GM23338 (cell line): ENCODE measurements around the gene TMEM106A. TPM values are rescaled to one million over a fixed set of nuclear protein-coding genes. Genes with fewer than 3 reads are reported as not detected.
A peak's percentile ranks its signal among the peaks of the same experiment; 100 is the strongest.

Source experiments
- ATAC-seq: fragments of 200-7000 bp; cut with Tn5 transposase; 3 replicates; pipeline ENCODE4 v1.9.1; 2020
- DNase-seq: peaks from one replicate; pipeline ENCODE4 v3.0.0-alpha.2; 2015; ENCODE audit warnings: low spot score
- H2AFZ ChIP-seq: fragments of 200-600 bp; sonication (generic); 2 replicates; pipeline ENCODE4 v1.8.0; 2016; ENCODE audit warnings: antibody characterized with exemption, mild to moderate bottlenecking, moderate library complexity
- H3F3A ChIP-seq: fragments of 200-600 bp; sonication (generic); replicated peaks from 2 replicates; pipeline ENCODE4 v1.8.0; 2017; ENCODE audit warnings: antibody characterized with exemption, mixed run types, low read depth
- H3K27ac ChIP-seq: fragments of 200-600 bp; sonication (generic); 2 replicates; pipeline ENCODE4 v1.6.1; 2016; ENCODE audit warnings: low read depth
- H3K27me3 ChIP-seq: fragments of 200-600 bp; sonication (generic); 2 replicates; pipeline ENCODE4 v1.8.0; 2016; ENCODE audit warnings: mild to moderate bottlenecking, mixed run types, moderate library complexity; ENCODE audit not compliant: insufficient read depth
- H3K36me3 ChIP-seq: fragments of 200-600 bp; sonication (generic); 2 replicates; pipeline ENCODE4 v1.8.0; 2016; ENCODE audit warnings: mild to moderate bottlenecking; ENCODE audit not compliant: insufficient read depth
- H3K4me1 ChIP-seq: fragments of 200-600 bp; sonication (generic); 2 replicates; pipeline ENCODE4 v1.8.0; 2016; ENCODE audit warnings: mild to moderate bottlenecking, moderate library complexity; ENCODE audit not compliant: insufficient read depth
- H3K4me2 ChIP-seq: fragments of 200-600 bp; sonication (generic); 2 replicates; pipeline ENCODE4 v1.7.1; 2017; ENCODE audit warnings: mixed run types
- H3K4me3 ChIP-seq: fragments of 200-600 bp; sonication (generic); 2 replicates; pipeline ENCODE4 v1.6.1; 2016; ENCODE audit warnings: mixed run types
- H3K79me2 ChIP-seq: fragments of 200-600 bp; sonication (generic); replicated peaks from 2 replicates; pipeline ENCODE4 v1.8.0; 2017; ENCODE audit warnings: mild to moderate bottlenecking; ENCODE audit not compliant: insufficient read depth
- H3K9me2 ChIP-seq: fragments of 200-600 bp; sonication (generic); 2 replicates; pipeline ENCODE4 v1.8.0; 2017; ENCODE audit not compliant: insufficient read depth
- H4K20me1 ChIP-seq: fragments of 200-600 bp; sonication (generic); replicated peaks from 2 replicates; pipeline ENCODE4 v1.8.0; 2017; ENCODE audit warnings: mild to moderate bottlenecking; ENCODE audit not compliant: insufficient read depth
- H3K27ac Mint-ChIP-seq: 2 replicates; pipeline ENCODE4 v1.8.0; 2020; ENCODE audit warnings: inconsistent platforms, mild to moderate bottlenecking, moderate library complexity, mixed read lengths
- H3K27me3 Mint-ChIP-seq: 3 replicates; pipeline ENCODE4 v1.8.0; 2022; ENCODE audit warnings: low read depth, mild to moderate bottlenecking, moderate library complexity, mixed read lengths, inconsistent platforms; ENCODE audit not compliant: insufficient read depth, poor library complexity
- H3K36me3 Mint-ChIP-seq: 3 replicates; pipeline ENCODE4 v1.8.0; 2021; ENCODE audit warnings: low read depth, mild to moderate bottlenecking, inconsistent platforms, moderate library complexity, mixed read lengths
- H3K4me1 Mint-ChIP-seq: 3 replicates; pipeline ENCODE4 v1.8.0; 2020; ENCODE audit warnings: mild to moderate bottlenecking, inconsistent platforms, mixed read lengths
- H3K4me3 Mint-ChIP-seq: 3 replicates; pipeline ENCODE4 v1.8.0; 2021; ENCODE audit warnings: moderate library complexity, mild to moderate bottlenecking, inconsistent platforms, mixed read lengths
- H3K9me3 Mint-ChIP-seq: 3 replicates; pipeline ENCODE4 v1.8.0; 2020; ENCODE audit warnings: moderate library complexity, mild to moderate bottlenecking, inconsistent platforms, mixed read lengths
- JUNB ChIP-seq: IDR thresholded peaks from one replicate; pipeline ENCODE4 v1.6.1; 2016; ENCODE audit warnings: antibody characterized with exemption; ENCODE audit not compliant: unreplicated experiment
- NANOG ChIP-seq: IDR thresholded peaks from 2 replicates; pipeline ENCODE4 v1.6.1; 2016; ENCODE audit warnings: antibody characterized with exemption, borderline replicate concordance
- POLR2AphosphoS5 ChIP-seq: IDR thresholded peaks from 2 replicates; pipeline ENCODE4 v1.6.1; 2016; ENCODE audit warnings: antibody characterized with exemption, low read depth
- REST ChIP-seq: IDR thresholded peaks from one replicate; pipeline ENCODE4 v1.6.1; 2018; ENCODE audit warnings: antibody characterized with exemption; ENCODE audit not compliant: unreplicated experiment
- STAT1 ChIP-seq: IDR thresholded peaks from one replicate; pipeline ENCODE4 v1.6.1; 2016; ENCODE audit warnings: antibody characterized with exemption; ENCODE audit not compliant: unreplicated experiment
- ZNF331 ChIP-seq: fragments of 250-450 bp; sonication (Bioruptor Pico); IDR thresholded peaks from 2 replicates; pipeline ENCODE4 v1.5.0; 2020; ENCODE audit warnings: low read depth, mild to moderate bottlenecking, moderate library complexity
- ZNF462 ChIP-seq: fragments of 250-450 bp; sonication (Bioruptor Pico); IDR thresholded peaks from 2 replicates; pipeline ENCODE4 v1.5.0; 2020; ENCODE audit warnings: mild to moderate bottlenecking, moderate library complexity
- polyA plus RNA-seq: library from polyadenylated mRNA; unstranded; fragments of >200 nt; fragmentation: Nextera tagmentation; extraction: Ambion mirVana; gene quantifications from 2 replicates; pipeline ENCODE4 v1.2.1, GENCODE V29; 2016
- total RNA-seq: library from RNA; depleted of rRNA; stranded (reverse); fragments of >200 nt; shearing (Covaris generic); gene quantifications from 2 replicates; pipeline ENCODE4 v1.2.3, GENCODE V29; 2014

The TMEM106A gene
- total and polyA plus RNA-seq, 2 experiments from 2014 or later: 1.1 to 1.5 TPM

- TF ChIP-seq POLR2AphosphoS5 (no peak), ZNF462 (CRISPR knock-in tag) (no peak)
These were observed 1.1 kb upstream of the TMEM106A start (continued) for GRCh38 chr17:43210576-43210975.

GRCh38 chr17:43211123-43211479, 574 bp upstream of the TMEM106A start:
- Mint-ChIP-seq H3K36me3 (peaks cover 7% of the 10 kb centered on the region), H3K9me3 (no peaks in the 10 kb centered on the region; the same call in 2 of the 3 replicates), H3K4me3 (peak overlapping the region; percentile 92), H3K27ac (no peak overlapping the region), H3K4me1 (peaks cover 14% of the 10 kb centered on the region), H3K27me3 (peaks cover 5% of the 10 kb centered on the region)
- Histone ChIP-seq H3K4me1 (peaks cover 16% of the 10 kb centered on the region), H4K20me1 (no peaks in the 10 kb centered on the region), H3K36me3 (0 out of 2 replicates have a peak, but pooled peaks cover 6% of the 10 kb centered on the region), H3K9me2 (no peaks in the 10 kb centered on the region), H3K27me3 (no peaks in the 10 kb centered on the region), H3K4me3 (peak overlapping the region; percentile 59), H3K27ac (peak overlapping the region; percentile 10), H2AFZ (peak overlapping the region; percentile 74), H3F3A (0 out of 2 replicates have a peak, but pooled peaks cover 4% of the 10 kb centered on the region), H3K79me2 (no peaks in the 10 kb centered on the region), H3K4me2 (peak overlapping the region; percentile 78)
- DNase-seq (no peak), ATAC-seq (no peak)
- TF ChIP-seq JUNB (no peak), NANOG (no peak), ZNF331 (CRISPR knock-in tag) (no peak), STAT1 (no peak), POLR2AphosphoS5 (no peak), REST (no peak)
